IMR-90 (cell line): ENCODE data around the gene AHI1. TPM values are rescaled to one million over a fixed set of nuclear protein-coding genes. Genes with fewer than 3 reads are reported as not detected.
A peak's percentile ranks its signal among the peaks of the same experiment; 100 is the strongest.

Experiments used
- ATAC-seq: fragments of 200-7000 bp; cut with Tn5 transposase; 2 replicates; pipeline ENCODE4 v1.9.1; 2020; ENCODE audit warnings: low read depth, mild to moderate bottlenecking, moderate library complexity
- BruUV-seq: library from RNA; stranded (reverse); fragments of 400-500 nt; replicated peaks from 2 replicates; lab custom pipeline; 2021; lab: Mats Ljungman, UMichigan
- CTCF ChIA-PET: fragments of 300-600 bp; formaldehyde crosslinking; extraction: SDS; loops from one replicate; lab custom pipeline; 2021; ENCODE audit warnings: antibody characterized with exemption; lab: Yijun Ruan, JAX
- POLR2A ChIA-PET: fragments of 300-600 bp; sonication (Branson Sonifier 250); formaldehyde crosslinking; loops from one replicate; lab custom pipeline; 2022; ENCODE audit warnings: antibody characterized with exemption; ENCODE audit not compliant: unreplicated experiment; lab: Charles Lee
- DNase-seq: peaks from one replicate; pipeline ENCODE4 v3.0.0; 2013
- H2AFZ ChIP-seq: replicated peaks from 2 replicates; pipeline ENCODE3; 2013; ENCODE audit warnings: low read length, mild to moderate bottlenecking; ENCODE audit not compliant: poor library complexity
- H2AK5ac ChIP-seq: 2 replicates; pipeline ENCODE4 v1.6.1; 2013; ENCODE audit warnings: low read depth, low read length, inconsistent platforms
- H2AK9ac ChIP-seq: replicated peaks from 2 replicates; pipeline ENCODE3; 2013; ENCODE audit warnings: mild to moderate bottlenecking, low read depth, low read length, moderate library complexity; ENCODE audit not compliant: poor library complexity
- H2BK120ac ChIP-seq: 2 replicates; pipeline ENCODE4 v1.6.1; 2013; ENCODE audit warnings: low read depth, low read length, inconsistent platforms
- H2BK15ac ChIP-seq: 3 replicates; pipeline ENCODE4 v1.6.1; 2013; ENCODE audit warnings: low read depth, low read length, inconsistent platforms
- H2BK20ac ChIP-seq: 2 replicates; pipeline ENCODE4 v1.6.1; 2013; ENCODE audit warnings: low read depth, mild to moderate bottlenecking, inconsistent platforms, low read length, moderate library complexity
- H2BK5ac ChIP-seq: 2 replicates; pipeline ENCODE4 v1.6.1; 2013; ENCODE audit warnings: mild to moderate bottlenecking, low read depth, low read length, inconsistent platforms; ENCODE audit not compliant: poor library complexity, severe bottlenecking
- H3K14ac ChIP-seq: replicated peaks from 2 replicates; pipeline ENCODE4 v1.6.1; 2013; ENCODE audit warnings: low read depth, low read length, inconsistent platforms
- H3K18ac ChIP-seq: 2 replicates; pipeline ENCODE4 v1.6.1; 2013; ENCODE audit warnings: low read depth, low read length, control low read depth
- H3K23ac ChIP-seq: 2 replicates; pipeline ENCODE4 v1.6.1; 2013; ENCODE audit warnings: low read depth, low read length, inconsistent platforms
- H3K27ac ChIP-seq: 2 replicates; pipeline ENCODE4 v1.5.1; 2013; ENCODE audit warnings: mild to moderate bottlenecking, control low read depth, low read length; ENCODE audit not compliant: insufficient read depth
- H3K27me3 ChIP-seq: 2 replicates; pipeline ENCODE4 v1.6.1; 2013; ENCODE audit warnings: low read length; ENCODE audit not compliant: control insufficient read depth, insufficient read depth
- H3K36me3 ChIP-seq: 2 replicates; pipeline ENCODE4 v1.6.1; 2013; ENCODE audit warnings: low read length, mixed read lengths; ENCODE audit not compliant: control insufficient read depth, insufficient read depth
- H3K4ac ChIP-seq: 2 replicates; pipeline ENCODE4 v1.6.1; 2013; ENCODE audit warnings: low read depth, low read length, inconsistent platforms
- H3K4me1 ChIP-seq: 2 replicates; pipeline ENCODE4 v1.6.1; 2013; ENCODE audit warnings: low read length, mixed read lengths; ENCODE audit not compliant: control insufficient read depth, insufficient read depth
- H3K4me2 ChIP-seq: 2 replicates; pipeline ENCODE4 v1.6.1; 2013; ENCODE audit warnings: low read depth, mild to moderate bottlenecking, control low read depth, low read length, moderate library complexity
- H3K4me3 ChIP-seq: 2 replicates; pipeline ENCODE4 v1.5.1; 2013; ENCODE audit warnings: low read depth, mild to moderate bottlenecking, control low read depth, low read length, moderate library complexity; ENCODE audit not compliant: insufficient read depth
- H3K56ac ChIP-seq: 2 replicates; pipeline ENCODE4 v1.6.1; 2013; ENCODE audit warnings: low read length, inconsistent platforms; ENCODE audit not compliant: insufficient read depth; ENCODE audit errors: extremely low read depth
- H3K79me1 ChIP-seq, 2 experiments: 2 replicates each; pipeline ENCODE4 v1.6.1; 2013; ENCODE audit warnings: low read length in 2 of 2, inconsistent platforms in 1 of 2, low read depth in 1 of 2
- H3K9ac ChIP-seq: 2 replicates; pipeline ENCODE4 v1.6.1; 2013; ENCODE audit warnings: low read depth, low read length, control low read depth
- H3K9me1 ChIP-seq: 2 replicates; pipeline ENCODE4 v1.6.1; 2013; ENCODE audit warnings: low read length, inconsistent platforms; ENCODE audit not compliant: insufficient read depth
- H3K9me3 ChIP-seq: 2 replicates; pipeline ENCODE4 v1.6.1; 2013; ENCODE audit warnings: low read length; ENCODE audit not compliant: control insufficient read depth, insufficient read depth
- H4K20me1 ChIP-seq: 2 replicates; pipeline ENCODE4 v1.6.1; 2013; ENCODE audit warnings: low read length, inconsistent platforms; ENCODE audit not compliant: insufficient read depth
- H4K5ac ChIP-seq: 2 replicates; pipeline ENCODE4 v1.6.1; 2013; ENCODE audit warnings: mild to moderate bottlenecking, low read depth, low read length, control low read depth
- H4K8ac ChIP-seq, 2 experiments: 2 replicates each; pipeline ENCODE4 v1.6.1; 2013; ENCODE audit warnings: low read depth in 2 of 2, low read length in 2 of 2, control low read depth in 1 of 2, inconsistent platforms in 1 of 2
- H4K91ac ChIP-seq: 2 replicates; pipeline ENCODE4 v1.6.1; 2013; ENCODE audit warnings: low read depth, low read length, inconsistent platforms; ENCODE audit not compliant: insufficient read depth
- CTCF ChIP-seq: conservative IDR thresholded peaks from 2 replicates; pipeline ENCODE4 v1.5.1; 2012; ENCODE audit warnings: mild to moderate bottlenecking, low read depth, low read length, improper control_type of control experiment
- ELK1 ChIP-seq: fragments of 150-350 bp; IDR thresholded peaks from 2 replicates; pipeline ENCODE4 v1.6.1; 2016; ENCODE audit warnings: low read depth, mild to moderate bottlenecking, low read length, moderate library complexity, borderline replicate concordance
- MAFK ChIP-seq: IDR thresholded peaks from 2 replicates; pipeline ENCODE4 v1.6.1; 2012; ENCODE audit warnings: low read depth, low read length, improper control_type of control experiment
- MAZ ChIP-seq: IDR thresholded peaks from 2 replicates; pipeline ENCODE4 v1.6.1; 2012; ENCODE audit warnings: low read depth, mild to moderate bottlenecking, low read length, improper control_type of control experiment, moderate library complexity, borderline replicate concordance
- RCOR1 ChIP-seq: IDR thresholded peaks from 2 replicates; pipeline ENCODE4 v1.6.1; 2012; ENCODE audit warnings: mild to moderate bottlenecking, low read length, improper control_type of control experiment; ENCODE audit not compliant: insufficient replicate concordance
- SMC3 ChIP-seq: fragments of 150-350 bp; IDR thresholded peaks from 2 replicates; pipeline ENCODE4 v1.6.1; 2016; ENCODE audit warnings: low read depth, mild to moderate bottlenecking, antibody characterized with exemption, low read length, moderate library complexity
- WGBS, 2 experiments: methylation state at CpG; one replicate each; pipeline versions ENCODE4 v1.1.5 to v1.1.7; 2013; ENCODE audit warnings: missing lambda C conversion rate in 2 of 2; ENCODE audit not compliant: insufficient read length in 1 of 2; ENCODE audit errors: extremely low coverage in 2 of 2; 5-methylcytosine and 5-hydroxymethylcytosine counted together
- dilution Hi-C: fragments of 300-500 bp; cut with HindIII; formaldehyde crosslinking; loops from one replicate; pipeline ENCODE4 v1.14.3; 2018; ENCODE audit warnings: low sequenced_read_pairs; ENCODE audit not compliant: unreplicated experiment
- in situ Hi-C: fragments of 300-500 bp; cut with MboI; formaldehyde crosslinking; loops from 3 replicates; pipeline ENCODE4 v1.14.3; 2019; ENCODE audit warnings: low sequenced_read_pairs, inconsistent platforms, mixed read lengths
- intact Hi-C: fragments of 100-400 bp; cut with micrococcal nuclease; formaldehyde crosslinking; loops from 2 replicates; pipeline ENCODE4 v1.10.0; 2022
- polyA plus RNA-seq, 3 experiments: library from polyadenylated mRNA; depleted of rRNA; stranded (reverse); fragments of >200 nt; gene quantifications; 2 replicates each; pipeline ENCODE4 v1.2.3, GENCODE V29; 2012; ENCODE audit warnings: low replicate concordance in 1 of 3
- total RNA-seq: library from RNA; depleted of rRNA; stranded (reverse); fragments of >200 nt; gene quantifications from 2 replicates; pipeline ENCODE4 v1.2.3, GENCODE V29; 2012

Gene AHI1
- total and polyA plus RNA-seq, 2 of the 4 experiments (the other 2 are of a cell fraction) = 9.5 to 19.4 TPM

GRCh38 chr6:135527116-135527959, 29.8 kb upstream of the AHI1 start:
- POLR2A ChIA-PET = no interaction called here
- WGBS, 2 experiments = 80% methylated on average over 1 of the region's 6 CpGs; no CpG with 5 or more reads in 1 of the 2 experiments
- Histone ChIP-seq H3K14ac (no peak overlapping the region), H4K20me1 (no peaks in the 10 kb centered on the region), H3K23ac (no peak overlapping the region), H3K9me3 (no peaks in the 10 kb centered on the region), H3K4me1 (peaks cover 3% of the 10 kb centered on the region; the same call in 1 of the 2 replicates), H2AFZ (no peak overlapping the region), H2BK120ac (peak overlapping the region; percentile 9; the same call in 1 of the 2 replicates), H4K91ac (no peak overlapping the region), H4K8ac (no peak overlapping the region), H2AK9ac (no peak overlapping the region), H3K9ac (no peak overlapping the region), H3K56ac (no peak overlapping the region), H4K5ac (0 out of 2 replicates have a peak overlapping the region, but pooled peaks have one; percentile 20), H2BK20ac (no peak overlapping the region), H2BK15ac (peak overlapping the region; percentile 30; the same call in 1 of the 3 replicates), H3K9me1 (0 out of 2 replicates have a peak, but pooled peaks cover 2% of the 10 kb centered on the region), H3K36me3 (no peaks in the 10 kb centered on the region), H3K4me3 (no peak overlapping the region), H3K27ac (no peak overlapping the region), H3K79me1 (no peaks in the 10 kb centered on the region), H3K18ac (peak overlapping the region; percentile 59; the same call in 1 of the 2 replicates), H2BK5ac (no peak overlapping the region), H3K4me2 (no peak overlapping the region), H3K4ac (no peak overlapping the region), H3K27me3 (no peaks in the 10 kb centered on the region), H2AK5ac (no peak overlapping the region; the same call in 1 of the 2 replicates)
- CTCF ChIA-PET = no interaction called here
- DNase-seq (no peak), ATAC-seq (no peak)
- intact Hi-C loops = no loop called here
- TF ChIP-seq MAZ (no peak), MAFK (no peak), CTCF (no peak), SMC3 (no peak), RCOR1 (no peak), ELK1 (no peak)
- dilution Hi-C loops = no loop called here
- BruUV-seq = no TSS peak
- in situ Hi-C loops = no loop called here
